Sigmoid colon (tissue), 7 donors: ENCODE measurements around the gene GFER. TPM values are rescaled to one million over a fixed set of nuclear protein-coding genes. Genes with fewer than 3 reads are reported as not detected.
"Not testable (repeated sequence)": the region's sequence is repeated elsewhere in the genome, so short reads cannot be mapped to it uniquely, and the experiment has no call there.

ENCODE experiments used
- DNase-seq: peaks from one replicate; pipeline ENCODE4 v3.0.0-alpha.2; 2019
- H3K27ac ChIP-seq, 4 donors: fragments of 200-600 bp; sonication (generic); one replicate each; pipeline ENCODE4 v1.5.1; 2016 to 2019; ENCODE audit warnings: mild to moderate bottlenecking in 1 of 4
- H3K27me3 ChIP-seq, 3 donors: fragments of 200-600 bp; sonication (generic); one replicate each; pipeline ENCODE4 v1.5.1; 2019; ENCODE audit warnings: mild to moderate bottlenecking in 1 of 3
- H3K36me3 ChIP-seq, 4 donors: fragments of 200-600 bp; sonication (generic); one replicate each; pipeline ENCODE4 v1.5.1; 2016 to 2019
- H3K4me1 ChIP-seq, 4 donors: fragments of 200-600 bp; sonication (generic); one replicate each; pipeline ENCODE4 v1.5.1; 2017 to 2019
- H3K4me3 ChIP-seq, 4 donors: fragments of 200-600 bp; sonication (generic); one replicate each; pipeline ENCODE4 v1.5.1; 2017 to 2019; ENCODE audit warnings: mild to moderate bottlenecking in 2 of 4, moderate library complexity in 1 of 4
- H3K9me3 ChIP-seq, 4 donors: fragments of 200-600 bp in 3 of 4; sonication (generic) in 3 of 4; one replicate each; pipeline versions ENCODE4 v1.5.1 to v1.6.1; 2013 to 2019
- CTCF ChIP-seq, 4 experiments: fragments of 450-650 bp in 3 of 4; fragments of 200-600 bp in 1 of 4; IDR thresholded peaks; one replicate each; pipeline ENCODE4 v1.5.1; 2016 to 2019; ENCODE audit warnings: antibody characterized with exemption in 4 of 4, mild to moderate bottlenecking in 3 of 4, moderate library complexity in 2 of 4
- EP300 ChIP-seq, 4 donors: sonication (generic); formaldehyde crosslinking; IDR thresholded peaks; one replicate each; pipeline ENCODE4 v1.6.1; 2017; ENCODE audit warnings: antibody characterized with exemption in 4 of 4
- POLR2A ChIP-seq, 2 donors: fragments of 450-650 bp; IDR thresholded peaks; one replicate each; pipeline ENCODE4 v1.6.1; 2016; ENCODE audit warnings: antibody characterized with exemption in 2 of 2, mild to moderate bottlenecking in 2 of 2, moderate library complexity in 2 of 2
- POLR2AphosphoS5 ChIP-seq, 4 donors: sonication (generic); formaldehyde crosslinking; IDR thresholded peaks; one replicate each; pipeline ENCODE4 v1.6.1; 2017; ENCODE audit warnings: antibody characterized with exemption in 4 of 4
- WGBS, 2 donors: extraction: QIAGEN DNeasy Blood & Tissue Kit; methylation state at CpG; one replicate each; pipeline ENCODE4 v1.1.7; 2013; 5-methylcytosine and 5-hydroxymethylcytosine counted together
- intact Hi-C: fragments of 100-400 bp; cut with DNase I; formaldehyde crosslinking; loops from one replicate; pipeline ENCODE4 v1.15.1; 2023
- polyA plus RNA-seq, 3 donors: library from polyadenylated mRNA; stranded (reverse); fragments of 200-250 nt; gene quantifications; one replicate each; pipeline ENCODE4 v1.2.3, GENCODE V29; 2013
- total RNA-seq, 4 donors: library from RNA; depleted of rRNA; stranded (reverse); fragments of >200 nt; gene quantifications; one replicate each; pipeline ENCODE4 v1.1.0, GENCODE V29; 2016
- donor health status: healthy with polysubstance abuse.
- donor health status: Bipolar disorder and iron deficiency.
- donor health status: healthy.

The GFER gene
- total and polyA plus RNA-seq, 7 donors = 17.5 to 125 (median 23.8) TPM

GRCh38 chr16:2008631-2009163 lies 24.7 kb downstream of the GFER start:
- Histone ChIP-seq H3K36me3 (no peaks in the 10 kb centered on the region), H3K27me3 (no peaks in the 10 kb centered on the region), H3K4me3 (peak overlapping the region; percentile 55 to 99 (median 77)), H3K4me1 (peaks cover 0 to 67% (median 59%) of the 10 kb centered on the region in 4 donors), H3K9me3 (no peaks in the 10 kb centered on the region), H3K27ac (peak overlapping the region; percentile 78 to 97 (median 92))
- TF ChIP-seq POLR2A (IDR thresholded peaks at IDR 0.05) (no peak), POLR2AphosphoS5 (IDR thresholded peaks at IDR 0.05) (no peak), CTCF (IDR thresholded peaks at IDR 0.05) (no peak), EP300 (IDR thresholded peaks at IDR 0.05) (no peak)
- intact Hi-C loops = no loop called here
- 1 to 2% methylated on average over 23 of the region's 23 CpGs for WGBS, 2 donors
- no peak for DNase-seq

GRCh38 chr16:2009164-2009711 lies 25.2 kb downstream of the GFER start:
- H3K27ac ChIP-seq = peak overlapping the region; percentile 78 to 97 (median 92)
- DNase-seq = no peak
- peak overlapping the region; percentile 55 to 99 (median 77) for H3K4me3 ChIP-seq
- no peaks in the 10 kb centered on the region for H3K9me3 ChIP-seq
- intact Hi-C loops = no loop called here
- peaks cover 0 to 62% (median 53%) of the 10 kb centered on the region in 4 donors for H3K4me1 ChIP-seq
- 1% methylated on average over 55 of the region's 55 CpGs for WGBS, 2 donors
- TF ChIP-seq POLR2A (IDR thresholded peaks at IDR 0.05) = no peak
- TF ChIP-seq EP300 (IDR thresholded peaks at IDR 0.05) = no peak
- TF ChIP-seq POLR2AphosphoS5 (IDR thresholded peaks at IDR 0.05) = no peak
- no peak for TF ChIP-seq CTCF (IDR thresholded peaks at IDR 0.05)
- H3K27me3 ChIP-seq = no peaks in the 10 kb centered on the region
- no peaks in the 10 kb centered on the region for H3K36me3 ChIP-seq

- TF ChIP-seq POLR2AphosphoS5 (IDR thresholded peaks at IDR 0.05) (peak; percentile 85 to 96 (median 92)), CTCF (IDR thresholded peaks at IDR 0.05) (no peak), POLR2A (IDR thresholded peaks at IDR 0.05) (peak; percentile 92 to 95)
- Histone ChIP-seq H3K36me3 (no peaks in the 10 kb centered on the region), H3K27ac (peak within 1 kb of the TSS; percentile 78 to 97 (median 92)), H3K4me1 (peaks cover 0 to 54% (median 46%) of the 10 kb centered on the region in 4 donors), H3K4me3 (peak within 1 kb of the TSS; percentile 55 to 99 (median 77)), H3K9me3 (no peaks in the 10 kb centered on the region), H3K27me3 (no peaks in the 10 kb centered on the region)
- peak; percentile 91 for DNase-seq
- intact Hi-C loops = no loop called here
- 2 to 4% methylated on average over 52 of the region's 52 CpGs for WGBS, 2 donors
Measured at GRCh38 chr16:2009791-2010510, 26.0 kb downstream of the GFER start, which contains the start of gene ZNF598. Gene ZNF598 (minus strand): TSS chr16:2009821.

- H3K4me1 ChIP-seq = peaks cover 0 to 37% (median 31%) of the 10 kb centered on the region in 4 donors
- DNase-seq, H3K27ac ChIP-seq, intact Hi-C loops, H3K27me3 ChIP-seq, H3K9me3 ChIP-seq, H3K36me3 ChIP-seq, H3K4me3 ChIP-seq: not testable (repeated sequence)
- WGBS, 2 donors = 89 to 91% methylated on average over 9 of the region's 9 CpGs
Measured at GRCh38 chr16:2011726-2012125, 27.7 kb downstream of the GFER start.

GRCh38 chr16:2013527-2013926 lies 29.5 kb downstream of the GFER start:
- Histone ChIP-seq H3K27me3 (peaks cover 0 to 8% (median 8%) of the 10 kb centered on the region in 3 donors), H3K36me3 (no peaks in the 10 kb centered on the region), H3K4me3 (no peak overlapping the region), H3K9me3 (no peaks in the 10 kb centered on the region), H3K4me1 (peaks cover 0 to 19% (median 13%) of the 10 kb centered on the region in 4 donors), H3K27ac (no peak overlapping the region)
- intact Hi-C loops = no loop called here
- no peak for TF ChIP-seq POLR2AphosphoS5 (IDR thresholded peaks at IDR 0.05)
- no peak for TF ChIP-seq POLR2A (IDR thresholded peaks at IDR 0.05)
- TF ChIP-seq EP300 (IDR thresholded peaks at IDR 0.05) = no peak
- TF ChIP-seq CTCF (IDR thresholded peaks at IDR 0.05) = no peak
- no peak for DNase-seq
- WGBS, 2 donors = 94% methylated on average over 15 of the region's 15 CpGs
